CD4-positive, alpha-beta memory T cell (primary cell): Measurements from ENCODE around the gene KDM4E. TPM values are rescaled to one million over a fixed set of nuclear protein-coding genes. Genes with fewer than 3 reads are reported as not detected.
A peak's percentile ranks its signal among the peaks of the same experiment; 100 is the strongest.

Experiments used
- CTCF ChIA-PET: fragments of 350-600 bp; sonication (Branson Sonifier 250); formaldehyde crosslinking; loops from one replicate; lab custom pipeline; 2021; ENCODE audit warnings: inconsistent platforms; ENCODE audit not compliant: partially characterized antibody; lab: Charles Lee
- POLR2A ChIA-PET: fragments of 350-600 bp; sonication (Branson Sonifier 250); formaldehyde crosslinking; loops from one replicate; lab custom pipeline; 2021; ENCODE audit not compliant: partially characterized antibody; lab: Charles Lee
- DNase-seq, 5 donors: peaks; one replicate each; pipeline versions ENCODE4 v3.0.0 to v3.0.0-alpha.2; 2020 to 2022; ENCODE audit warnings: mixed read lengths in 1 of 5
- H3K27ac ChIP-seq: one replicate; pipeline ENCODE4 v1.7.0; 2013; ENCODE audit warnings: low read depth, low read length
- H3K27me3 ChIP-seq: 2 replicates; pipeline ENCODE4 v1.7.0; 2013; ENCODE audit warnings: mild to moderate bottlenecking, low read length, moderate library complexity; ENCODE audit not compliant: insufficient read depth
- H3K36me3 ChIP-seq: 2 replicates; pipeline ENCODE4 v1.7.0; 2013; ENCODE audit warnings: mild to moderate bottlenecking, low read length, moderate library complexity; ENCODE audit not compliant: insufficient read depth
- H3K4me1 ChIP-seq: 2 replicates; pipeline ENCODE4 v1.7.0; 2013; ENCODE audit warnings: mild to moderate bottlenecking, low read length, moderate library complexity; ENCODE audit not compliant: insufficient read depth
- H3K4me3 ChIP-seq, 2 donors: one replicate each; pipeline ENCODE4 v1.7.0; 2013; ENCODE audit warnings: low read length in 2 of 2, mild to moderate bottlenecking in 1 of 2
- H3K9me3 ChIP-seq, 2 donors: one replicate each; pipeline ENCODE4 v1.7.0; 2013; ENCODE audit warnings: low read length in 2 of 2, control low read depth in 1 of 2; ENCODE audit not compliant: control insufficient read depth in 1 of 2
- H3K27ac Mint-ChIP-seq, 7 donors: one replicate each; pipeline ENCODE4 v1.8.0; 2020 to 2021; ENCODE audit warnings: mixed read lengths in 7 of 7, mild to moderate bottlenecking in 6 of 7, inconsistent platforms in 3 of 7, moderate library complexity in 3 of 7
- H3K27me3 Mint-ChIP-seq, 2 donors: one replicate each; pipeline ENCODE4 v1.8.0; 2020 to 2021; ENCODE audit warnings: mixed read lengths in 2 of 2
- H3K36me3 Mint-ChIP-seq, 2 donors: one replicate each; pipeline ENCODE4 v1.8.0; 2020 to 2021; ENCODE audit warnings: mixed read lengths in 2 of 2, inconsistent platforms in 1 of 2, mild to moderate bottlenecking in 1 of 2
- H3K4me1 Mint-ChIP-seq, 4 donors: one replicate each; pipeline ENCODE4 v1.8.0; 2020 to 2021; ENCODE audit warnings: mixed read lengths in 4 of 4, mild to moderate bottlenecking in 1 of 4
- H3K4me3 Mint-ChIP-seq, 8 donors: one replicate each; pipeline ENCODE4 v1.8.0; 2020 to 2021; ENCODE audit warnings: mixed read lengths in 8 of 8, mild to moderate bottlenecking in 7 of 8, moderate library complexity in 6 of 8, inconsistent platforms in 3 of 8
- H3K9me3 Mint-ChIP-seq, 8 donors: one replicate each; pipeline ENCODE4 v1.8.0; 2020 to 2021; ENCODE audit warnings: mixed read lengths in 8 of 8, mild to moderate bottlenecking in 5 of 8, inconsistent platforms in 3 of 8, moderate library complexity in 1 of 8
- intact Hi-C: fragments of 100-400 bp; cut with micrococcal nuclease; formaldehyde crosslinking; loops from one replicate; pipeline ENCODE4 v1.15.1; 2023
- polyA plus RNA-seq, 2 donors: library from polyadenylated mRNA; unstranded; fragments of 300-500 nt; fragmentation: Illumina TruSeq; gene quantifications; one replicate each; pipeline ENCODE4 v1.2.3, GENCODE V29; 2021
- total RNA-seq, 2 experiments: library from RNA; stranded (reverse); gene quantifications; one replicate each; pipeline ENCODE4 v1.2.3, GENCODE V29; 2021

The KDM4E gene
- total and polyA plus RNA-seq, 4 experiments from 2014 or later, result not detected

DNA sequence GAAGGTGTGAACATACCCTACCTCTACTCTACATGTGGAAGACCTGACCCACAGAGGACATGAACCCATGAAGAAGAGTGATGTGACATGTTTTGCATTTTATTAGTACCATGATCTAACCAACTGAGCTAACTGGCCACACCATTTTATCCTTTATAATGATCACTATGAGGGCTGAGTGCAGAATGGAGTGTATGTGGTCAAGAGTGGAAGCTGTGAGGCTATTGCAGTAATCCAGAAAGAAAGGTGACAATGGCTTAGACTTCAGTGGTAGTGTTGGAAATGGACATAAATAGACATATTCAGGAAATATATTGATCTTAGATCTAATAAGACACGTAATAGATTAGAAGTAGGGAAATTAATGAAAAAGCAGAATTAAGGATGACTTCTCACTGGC, 45.4 kb downstream of the KDM4E start:
- H3K27ac Mint-ChIP-seq, result peak overlapping the region in 3 of 7 donors; percentile 43 to 94 (median 72)
- DNase-seq, result no peak
- ChIA-PET POLR2A (interaction anchor here (1.0 to 13.9 kb wide), 4 partner anchors 21 to 720 kb away, joined by 4 to 376 read pairs (median 118); partner anchors contain the start of genes CEP57, CWC15, ENDOD1 and FAM76B), CTCF (interaction anchor here (0.7 to 10.0 kb wide), 20 partner anchors 8 to 719 kb away, joined by 3 to 167 read pairs (median 7); partner anchors contain the start of genes CEP57, ENDOD1, FAM76B and SESN3)
- Histone ChIP-seq H3K27ac (no peak overlapping the region), H3K9me3 (no peaks in the 10 kb centered on the region), H3K4me1 (peaks cover 32% of the 10 kb centered on the region), H3K36me3 (no peaks in the 10 kb centered on the region), H3K27me3 (no peaks in the 10 kb centered on the region), H3K4me3 (no peak overlapping the region)
- H3K9me3 Mint-ChIP-seq, result no peaks in the 10 kb centered on the region
- intact Hi-C loops, result no loop called here
- H3K4me3 Mint-ChIP-seq, result peak overlapping the region; percentile 5 to 95 (median 30)
- H3K4me1 Mint-ChIP-seq, result peaks cover 20 to 44% (median 37%) of the 10 kb centered on the region in 4 donors
- peaks cover 10 to 18% of the 10 kb centered on the region in 2 donors for H3K36me3 Mint-ChIP-seq
- H3K27me3 Mint-ChIP-seq, result no peaks in the 10 kb centered on the region

DNA sequence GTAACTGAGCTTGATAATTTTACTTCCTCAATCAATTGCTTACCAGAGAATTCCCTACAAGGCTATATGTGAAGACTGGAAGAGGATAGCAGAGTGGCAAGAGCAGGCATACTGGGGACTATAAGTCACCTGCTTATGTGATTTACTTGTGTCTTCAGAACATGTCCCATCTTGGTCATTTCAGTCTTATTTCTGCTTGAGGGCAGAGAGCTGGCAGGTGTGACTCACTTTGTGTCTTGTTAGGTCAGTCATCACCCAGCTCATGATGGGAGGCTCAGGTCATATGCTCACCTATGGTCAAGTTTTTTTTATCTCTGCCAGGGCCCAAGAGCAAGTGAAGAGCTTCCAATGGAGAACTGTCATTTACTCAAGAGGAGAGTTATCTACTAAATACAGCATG, 47.9 kb downstream of the KDM4E start:
- DNase-seq, result no peak
- no peaks in the 10 kb centered on the region for H3K36me3 ChIP-seq
- H3K27ac ChIP-seq, result no peak overlapping the region
- intact Hi-C loops, result no loop called here
- no peaks in the 10 kb centered on the region for H3K9me3 ChIP-seq
- no peaks in the 10 kb centered on the region for H3K27me3 ChIP-seq
- H3K36me3 Mint-ChIP-seq, result peaks cover 10 to 12% of the 10 kb centered on the region in 2 donors
- H3K4me1 Mint-ChIP-seq, result peaks cover 18 to 39% (median 29%) of the 10 kb centered on the region in 4 donors
- H3K4me3 Mint-ChIP-seq, result no peak overlapping the region
- ChIA-PET CTCF (interaction anchor here (1.0 to 10.0 kb wide), 7 partner anchors 16 to 712 kb away, joined by 3 to 167 read pairs (median 5); partner anchors contain the start of gene ENDOD1), POLR2A (interaction anchor here (0.9 to 13.9 kb wide), 3 partner anchors 12 to 99 kb away, joined by 3 to 376 read pairs (median 3); partner anchors contain the start of genes CWC15, ENDOD1 and KDM4D)
- H3K27me3 Mint-ChIP-seq, result no peaks in the 10 kb centered on the region
- no peak overlapping the region for H3K4me3 ChIP-seq
- H3K9me3 Mint-ChIP-seq, result no peaks in the 10 kb centered on the region
- H3K4me1 ChIP-seq, result peaks cover 26% of the 10 kb centered on the region
- no peak overlapping the region for H3K27ac Mint-ChIP-seq

DNA sequence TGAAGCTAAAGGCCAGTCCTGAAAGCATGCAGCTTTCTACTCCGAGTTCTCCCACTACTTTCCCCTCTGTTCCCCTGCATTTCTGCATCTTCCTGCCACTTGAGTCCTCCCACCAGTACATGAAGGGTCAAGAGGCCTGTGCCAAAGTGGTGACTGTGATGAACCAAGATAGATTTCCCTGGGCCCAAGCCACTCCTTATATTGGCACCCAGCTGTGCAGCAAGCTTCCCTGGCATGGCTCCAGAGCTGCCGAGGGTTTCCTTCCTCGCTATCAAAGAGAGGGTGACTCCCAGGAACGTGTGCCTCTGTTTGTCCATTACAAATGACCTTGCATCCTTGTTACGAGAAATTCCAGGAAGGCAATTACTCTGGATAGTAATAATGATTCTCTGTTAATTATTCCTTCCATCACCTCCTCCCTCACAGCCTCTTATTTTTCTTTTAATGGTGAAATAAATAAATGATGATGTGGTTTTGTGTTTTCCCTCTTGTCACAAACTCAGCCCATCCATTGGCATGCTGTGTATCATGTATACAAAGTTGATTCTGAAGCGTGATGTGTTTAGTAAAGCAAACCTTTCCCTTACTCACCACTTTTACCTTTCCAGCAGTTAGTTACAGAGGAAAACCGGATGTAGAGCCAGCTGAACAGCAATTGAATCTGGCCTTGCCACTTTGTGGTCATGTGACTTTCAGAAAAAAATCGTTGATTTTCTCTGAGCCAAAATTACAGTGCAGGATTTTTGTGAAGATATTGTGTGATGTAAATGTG, 49.9 kb downstream of the KDM4E start:
- H3K4me3 ChIP-seq, result no peak overlapping the region
- peaks cover 6 to 7% of the 10 kb centered on the region in 2 donors for H3K36me3 Mint-ChIP-seq
- no peak overlapping the region for H3K27ac ChIP-seq
- no peak for DNase-seq
- peaks cover 14 to 24% (median 21%) of the 10 kb centered on the region in 4 donors for H3K4me1 Mint-ChIP-seq
- intact Hi-C loops, result no loop called here
- no peaks in the 10 kb centered on the region for H3K36me3 ChIP-seq
- no peaks in the 10 kb centered on the region for H3K27me3 ChIP-seq
- no peak overlapping the region for H3K4me3 Mint-ChIP-seq
- H3K4me1 ChIP-seq, result peaks cover 15% of the 10 kb centered on the region
- ChIA-PET CTCF (interaction anchor here (1.0 to 10.0 kb wide), 3 partner anchors 8 to 75 kb away, joined by 3 to 167 read pairs (median 4); partner anchors contain the start of gene SRSF8), POLR2A (interaction anchor here (1.0 to 13.9 kb wide), 2 partner anchors 17 to 23 kb away, joined by 3 to 376 read pairs; partner anchors contain the start of gene ENDOD1)
- peaks cover 0 to under 1% of the 10 kb centered on the region in 2 donors for H3K27me3 Mint-ChIP-seq
- H3K27ac Mint-ChIP-seq, result no peak overlapping the region
- no peaks in the 10 kb centered on the region for H3K9me3 Mint-ChIP-seq
- no peaks in the 10 kb centered on the region for H3K9me3 ChIP-seq

DNA sequence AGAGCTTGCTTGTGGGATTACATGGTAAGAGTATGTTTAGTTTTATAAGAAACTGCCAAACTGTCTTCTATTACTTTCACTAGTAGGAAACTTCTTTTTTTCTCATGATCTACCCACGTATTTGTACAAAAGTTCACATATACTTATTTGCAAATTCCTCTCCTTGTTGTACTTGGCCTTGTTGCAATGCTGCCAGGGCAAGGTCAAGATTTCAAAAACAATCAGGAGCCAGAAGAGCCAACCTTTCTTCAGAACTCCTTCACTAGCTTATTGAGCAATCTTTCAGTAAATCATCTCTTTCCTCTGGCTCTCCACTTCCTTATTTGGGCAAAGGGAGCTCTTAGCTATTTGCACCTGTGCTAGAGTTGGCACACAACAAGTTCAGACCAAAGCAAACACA, 51.4 kb downstream of the KDM4E start:
- CTCF ChIA-PET, result interaction anchor here (1.0 to 1.3 kb wide), 3 partner anchors 10 to 17 kb away, joined by 3 to 4 read pairs (median 3); partner anchors contain the start of gene SRSF8
- Histone ChIP-seq H3K36me3 (no peaks in the 10 kb centered on the region), H3K4me3 (no peak overlapping the region), H3K4me1 (peaks cover under 1% of the 10 kb centered on the region), H3K9me3 (no peaks in the 10 kb centered on the region), H3K27me3 (no peaks in the 10 kb centered on the region), H3K27ac (no peak overlapping the region)
- no peaks in the 10 kb centered on the region for H3K9me3 Mint-ChIP-seq
- H3K27ac Mint-ChIP-seq, result no peak overlapping the region
- DNase-seq, result no peak
- no peak overlapping the region for H3K4me3 Mint-ChIP-seq
- H3K4me1 Mint-ChIP-seq, result peaks cover 5 to 13% (median 12%) of the 10 kb centered on the region in 4 donors
- peaks cover 0 to 5% of the 10 kb centered on the region in 2 donors for H3K27me3 Mint-ChIP-seq
- POLR2A ChIA-PET, result interaction anchor here (2.9 to 13.9 kb wide), 2 partner anchors 9 to 16 kb away, joined by 16 to 376 read pairs; partner anchors contain the start of genes ENDOD1 and SRSF8
- H3K36me3 Mint-ChIP-seq, result no peaks in the 10 kb centered on the region
- intact Hi-C loops, result no loop called here

DNA sequence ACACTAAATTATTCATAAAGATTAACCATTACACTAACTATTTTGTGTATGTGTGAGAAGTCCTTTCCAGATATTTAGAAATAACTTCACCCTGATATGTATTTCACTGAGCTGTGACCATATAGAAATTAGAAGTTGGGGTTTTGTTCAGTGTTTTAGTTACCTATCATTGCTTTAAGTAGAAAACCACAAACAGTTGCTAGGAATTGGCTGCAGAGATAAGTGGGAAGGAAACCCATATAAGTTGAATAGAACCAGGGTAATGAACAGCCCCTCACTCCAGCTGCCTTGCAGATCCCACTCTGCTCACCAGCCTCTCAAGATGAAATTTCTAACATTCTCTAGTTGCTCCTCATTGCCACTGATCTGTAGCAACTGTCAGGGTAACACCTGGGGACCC, 51.9 kb downstream of the KDM4E start:
- Histone ChIP-seq H3K9me3 (no peaks in the 10 kb centered on the region), H3K36me3 (no peaks in the 10 kb centered on the region), H3K27ac (no peak overlapping the region), H3K4me1 (no peaks in the 10 kb centered on the region), H3K27me3 (no peaks in the 10 kb centered on the region), H3K4me3 (no peak overlapping the region)
- Mint-ChIP-seq H3K36me3 (no peaks in the 10 kb centered on the region), H3K27me3 (peaks cover 0 to 5% of the 10 kb centered on the region in 2 donors), H3K9me3 (no peaks in the 10 kb centered on the region), H3K4me3 (no peak overlapping the region), H3K4me1 (peaks cover 3 to 9% (median 8%) of the 10 kb centered on the region in 4 donors), H3K27ac (no peak overlapping the region)
- ChIA-PET POLR2A (interaction anchor here (2.9 to 13.9 kb wide), 2 partner anchors 9 to 15 kb away, joined by 16 to 376 read pairs; partner anchors contain the start of genes ENDOD1 and SRSF8), CTCF (interaction anchor here (1.3 kb wide), 1 partner anchor 16 kb away, joined by 3 read pairs; no protein-coding TSS in a partner anchor)
- no peak for DNase-seq
- intact Hi-C loops, result no loop called here

Other genes with a start within 250 kb of the KDM4E start
- gene CWC15, start 51.7 kb upstream of the KDM4E start, total RNA-seq, result 10 to 100 TPM; 62.7 to 69.4 TPM
- gene CWC15, start 51.7 kb upstream of the KDM4E start, polyA plus RNA-seq, result 10 to 100 TPM; 64.6 to 67.8 TPM
- under 1 TPM; 0.32 to 0.39 TPM for gene KDM4D, start 51.5 kb upstream of the KDM4E start, total RNA-seq
- under 1 TPM; 0.21 to 0.37 TPM for gene KDM4D, start 51.5 kb upstream of the KDM4E start, polyA plus RNA-seq
- not detected for gene KDM4F, start 24.2 kb downstream of the KDM4E start, total RNA-seq
- gene KDM4F, start 24.2 kb downstream of the KDM4E start, polyA plus RNA-seq, result not detected
- 100 to 1,000 TPM; 107 to 117 TPM for gene SRSF8, start 41.7 kb downstream of the KDM4E start, total RNA-seq
- 100 to 1,000 TPM; 104 to 147 TPM for gene SRSF8, start 41.7 kb downstream of the KDM4E start, polyA plus RNA-seq
- gene ENDOD1, start 64.6 kb downstream of the KDM4E start, total RNA-seq, result 10 to 100 TPM; 12.8 to 13.3 TPM
- 10 to 100 TPM in 1 of 2 donors, 1 to 10 TPM in 1; 7.2 to 10.3 TPM for gene ENDOD1, start 64.6 kb downstream of the KDM4E start, polyA plus RNA-seq
- gene SESN3, start 205.9 kb downstream of the KDM4E start, total RNA-seq, result 100 to 1,000 TPM; 204 to 211 TPM
- 1 to 10 TPM; 1.8 to 3.4 TPM for gene SESN3, start 205.9 kb downstream of the KDM4E start, polyA plus RNA-seq